K562 (cell line): Measurements from ENCODE around the gene ZDHHC16.

ENCODE experiments used
- CHD4 ChIP-seq: fragments of 200-600 bp; sonication (generic); IDR thresholded peaks from 3 replicates; pipeline ENCODE4 v1.6.1; 2012; ENCODE audit warnings: low read depth, mild to moderate bottlenecking, mixed read lengths, low read length, inconsistent platforms; ENCODE audit not compliant: insufficient read depth, insufficient replicate concordance, poor library complexity, severe bottlenecking
- ELK1 ChIP-seq: sonication (generic); formaldehyde crosslinking; IDR thresholded peaks from 2 replicates; pipeline ENCODE4 v1.8.1; 2022; ENCODE audit warnings: missing genetic modification reagents
- NFE2 ChIP-seq: IDR thresholded peaks from 2 replicates; pipeline ENCODE4 v1.6.1; 2014; ENCODE audit warnings: antibody characterized with exemption, low read depth

GRCh38 chr10:97503406-97503805 lies 57.4 kb downstream of the ZDHHC16 start:
- no peak for TF ChIP-seq NFE2
- TF ChIP-seq ELK1 (CRISPR knock-in tag) = no peak
- TF ChIP-seq CHD4 = no peak
